Natural killer cell treated with Interleukin-12 subunit alpha and Interleukin-12 subunit beta and Interleukin-15 and Interleukin-18, amount 100 ng/mL, for 72 hours (primary cell): Measurements from ENCODE around the gene DDHD1. TPM values are rescaled to one million over a fixed set of nuclear protein-coding genes. Genes with fewer than 3 reads are reported as not detected.
"Not testable (repeated sequence)": the region's sequence is repeated elsewhere in the genome, so short reads cannot be mapped to it uniquely, and the experiment has no call there.

Source experiments
- ATAC-seq, 2 donors: fragments of 150-1000 bp; cut with Tn5 transposase in 1 of 2; sonication (Bioruptor Pico), chemical (Tn5 transposase) in 1 of 2; 2 replicates each; pipeline ENCODE4 v1.10.0; 2021
- DNase-seq: peaks from one replicate; pipeline ENCODE4 v3.0.0; 2022; ENCODE audit warnings: low spot score
- H3K27ac Mint-ChIP-seq, 2 donors: 1 replicate in 1 of 2; 2 replicates in 1 of 2; pipeline ENCODE4 v1.8.0; 2022; ENCODE audit warnings: mixed read lengths in 2 of 2, mild to moderate bottlenecking in 1 of 2, moderate library complexity in 1 of 2
- H3K27me3 Mint-ChIP-seq, 2 donors: 1 replicate in 1 of 2; 2 replicates in 1 of 2; pipeline ENCODE4 v1.8.0; 2022; ENCODE audit warnings: mixed read lengths in 2 of 2
- H3K36me3 Mint-ChIP-seq: one replicate; pipeline ENCODE4 v1.8.0; 2022; ENCODE audit warnings: mixed read lengths
- H3K4me1 Mint-ChIP-seq, 2 donors: 1 replicate in 1 of 2; 2 replicates in 1 of 2; pipeline ENCODE4 v1.8.0; 2022; ENCODE audit warnings: low read depth in 2 of 2, mixed read lengths in 2 of 2, mild to moderate bottlenecking in 1 of 2
- H3K4me3 Mint-ChIP-seq: one replicate; pipeline ENCODE4 v1.8.0; 2022; ENCODE audit warnings: mixed read lengths
- H3K9me3 Mint-ChIP-seq: 2 replicates; pipeline ENCODE4 v1.8.0; 2022; ENCODE audit warnings: mixed read lengths
- total RNA-seq, 2 donors: library from RNA; stranded (reverse); gene quantifications; one replicate each; pipeline ENCODE4 v1.2.3, GENCODE V29; 2022

The DDHD1 gene
- total RNA-seq, 2 donors from 2014 or later = 71.3 to 87.5 TPM

DNA sequence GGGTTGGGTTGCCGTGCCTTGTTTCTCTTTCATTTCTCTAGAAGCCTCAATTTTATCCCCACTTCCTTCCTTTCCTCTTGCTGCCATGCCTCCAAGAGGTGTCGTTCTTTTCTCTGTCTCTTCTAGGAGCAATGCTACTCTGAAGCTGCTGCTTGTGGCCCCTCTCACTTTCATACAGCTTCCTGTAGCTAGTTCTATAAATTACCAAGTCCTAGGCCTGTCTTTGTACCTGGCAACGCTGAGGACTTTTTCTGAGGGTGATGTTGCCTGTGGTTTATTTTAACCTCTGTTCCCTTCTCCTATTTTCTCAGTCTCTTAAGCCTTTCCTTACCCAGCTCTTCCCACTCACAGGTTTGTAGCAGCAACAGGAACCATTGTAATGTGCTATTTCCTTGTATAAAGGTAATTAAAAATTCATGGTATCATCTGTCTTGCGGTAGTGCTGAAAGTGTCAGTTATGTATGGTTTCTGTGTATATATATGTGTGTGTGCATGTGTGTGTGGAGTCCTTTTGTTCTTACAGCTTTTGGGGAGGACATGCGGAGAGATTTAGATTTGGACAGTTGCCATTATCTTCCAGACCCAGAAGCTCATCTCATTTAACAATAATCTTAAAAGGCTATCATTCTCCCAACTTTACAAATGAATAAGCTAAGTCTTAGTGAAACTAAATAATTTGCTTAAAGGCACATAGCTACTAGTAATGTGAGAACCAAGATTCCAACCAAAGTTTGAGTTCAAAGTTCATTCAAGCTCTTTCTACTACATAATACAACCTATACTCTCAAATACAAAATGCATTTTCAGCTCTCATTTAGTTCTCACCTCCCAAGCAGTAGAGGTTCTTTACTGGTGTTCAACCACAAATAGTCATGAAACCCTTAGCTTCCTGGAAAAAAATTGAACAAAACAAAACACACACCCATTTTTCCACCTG is 43.8 kb downstream of the DDHD1 start:
- no peaks in the 10 kb centered on the region for H3K36me3 Mint-ChIP-seq
- no peaks in the 10 kb centered on the region for H3K27me3 Mint-ChIP-seq
- DNase-seq = peak; percentile 70
- no peak overlapping the region for H3K4me3 Mint-ChIP-seq
- no peak overlapping the region for H3K27ac Mint-ChIP-seq
- ATAC-seq = peak; percentile 89 to 92
- peaks cover 9 to 17% of the 10 kb centered on the region in 2 donors for H3K4me1 Mint-ChIP-seq
- H3K9me3 Mint-ChIP-seq = no peaks in the 10 kb centered on the region

DNA sequence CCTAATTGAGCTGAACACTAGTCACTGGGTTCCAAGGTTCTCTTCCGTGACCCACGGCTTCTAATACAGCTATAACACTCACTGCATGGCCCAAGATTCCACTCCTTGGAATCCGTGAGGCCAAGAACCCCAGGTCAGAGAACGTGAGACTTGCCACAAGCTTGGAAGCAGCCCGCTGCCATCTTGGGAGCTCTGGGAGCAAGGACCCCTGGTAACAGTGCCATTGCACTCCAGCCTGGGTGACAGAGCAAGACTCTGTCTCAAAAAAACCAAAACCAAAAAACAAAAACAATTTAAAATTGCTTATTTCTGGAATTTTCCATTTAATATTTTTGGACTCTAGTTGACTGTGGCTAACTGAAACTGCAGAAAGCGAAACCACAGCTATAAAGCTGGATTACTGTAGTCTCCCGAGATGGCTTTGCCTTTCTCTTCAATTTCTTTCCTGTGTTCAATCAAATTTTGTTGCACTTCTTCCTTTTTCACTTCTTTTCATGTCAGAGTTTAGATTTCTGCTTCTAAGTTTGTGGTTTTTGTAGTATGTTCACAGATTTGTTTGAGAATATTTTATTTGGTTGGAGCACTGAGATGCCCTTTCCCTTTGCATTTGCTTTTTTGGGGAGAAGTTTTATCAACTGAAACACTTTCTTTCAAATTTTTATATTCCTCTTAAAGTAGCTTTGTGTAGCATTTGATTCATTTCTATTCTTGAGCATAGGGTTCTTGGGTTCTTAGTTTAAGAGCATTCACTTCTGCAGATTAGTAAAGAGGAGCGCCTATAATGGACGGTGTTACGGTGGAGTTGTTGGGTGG is 44.6 kb downstream of the DDHD1 start:
- H3K27me3 Mint-ChIP-seq = no peaks in the 10 kb centered on the region
- H3K36me3 Mint-ChIP-seq = peaks cover 3% of the 10 kb centered on the region
- no peak overlapping the region for H3K27ac Mint-ChIP-seq
- ATAC-seq = peak; percentile 39 to 61
- no peaks in the 10 kb centered on the region for H3K9me3 Mint-ChIP-seq
- no peak for DNase-seq
- H3K4me1 Mint-ChIP-seq = peaks cover 6 to 15% of the 10 kb centered on the region in 2 donors
- H3K4me3 Mint-ChIP-seq = no peak overlapping the region

DNA sequence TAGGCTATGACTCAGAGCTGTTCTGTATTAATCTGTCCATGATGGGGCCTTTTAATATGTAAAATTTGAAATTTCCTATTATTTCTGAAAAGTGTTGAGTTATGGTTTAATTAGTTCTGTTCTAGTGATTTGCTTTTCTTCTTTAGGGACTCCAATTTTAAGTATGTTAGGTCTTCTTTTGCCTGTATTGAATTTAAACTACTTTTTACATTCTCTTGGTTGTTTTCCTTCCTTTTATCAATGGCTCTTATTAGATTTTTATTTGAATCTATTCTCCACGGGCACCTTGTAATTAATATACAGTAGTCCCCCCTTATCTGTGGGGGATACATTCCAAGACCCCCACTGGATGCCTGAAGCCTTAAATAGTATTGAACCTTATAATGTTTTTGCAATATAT is 46.4 kb downstream of the DDHD1 start:
- no peak overlapping the region for H3K27ac Mint-ChIP-seq

DNA sequence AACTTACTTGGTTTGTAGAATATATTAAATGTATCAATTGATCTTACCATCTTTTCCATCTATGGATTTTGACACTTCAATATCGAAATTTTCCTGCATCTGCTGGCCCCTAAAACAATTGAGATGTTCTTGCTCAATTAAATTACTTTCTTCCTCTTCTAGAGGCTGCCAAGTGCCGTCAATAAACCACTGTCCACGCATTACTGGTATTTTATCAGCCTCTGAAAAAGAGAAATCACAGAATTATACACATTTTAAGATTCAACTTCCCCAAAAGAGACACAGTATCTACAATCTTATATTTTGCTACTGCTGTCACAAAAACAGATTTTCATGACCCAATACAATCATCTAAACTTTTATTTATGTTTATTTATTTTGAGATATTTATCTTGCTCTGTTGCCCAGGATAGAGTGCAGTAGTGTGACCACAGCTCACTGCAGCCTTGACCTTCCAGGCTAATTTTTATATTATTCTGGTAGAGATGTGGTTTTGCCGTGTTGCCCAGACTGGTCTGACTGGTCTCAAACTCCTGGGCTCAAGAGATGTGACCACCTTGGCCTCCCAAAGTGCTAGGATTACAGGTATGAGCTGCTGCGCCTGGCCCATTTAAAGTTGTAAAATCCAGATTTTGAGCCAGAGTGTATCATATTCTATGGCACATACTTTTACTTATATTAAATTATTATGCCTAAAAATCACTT is 49.3 kb downstream of the DDHD1 start:
- no peak for ATAC-seq

More for the DNA sequence above, 46.4 kb downstream of the DDHD1 start:
- H3K4me1 Mint-ChIP-seq = peaks cover 6 to 19% of the 10 kb centered on the region in 2 donors
- H3K27me3 Mint-ChIP-seq = no peaks in the 10 kb centered on the region
- ATAC-seq = no peak
- no peak for DNase-seq
- H3K36me3 Mint-ChIP-seq = peaks cover 14% of the 10 kb centered on the region
- no peaks in the 10 kb centered on the region for H3K9me3 Mint-ChIP-seq
- H3K4me3 Mint-ChIP-seq = no peak overlapping the region

DNA sequence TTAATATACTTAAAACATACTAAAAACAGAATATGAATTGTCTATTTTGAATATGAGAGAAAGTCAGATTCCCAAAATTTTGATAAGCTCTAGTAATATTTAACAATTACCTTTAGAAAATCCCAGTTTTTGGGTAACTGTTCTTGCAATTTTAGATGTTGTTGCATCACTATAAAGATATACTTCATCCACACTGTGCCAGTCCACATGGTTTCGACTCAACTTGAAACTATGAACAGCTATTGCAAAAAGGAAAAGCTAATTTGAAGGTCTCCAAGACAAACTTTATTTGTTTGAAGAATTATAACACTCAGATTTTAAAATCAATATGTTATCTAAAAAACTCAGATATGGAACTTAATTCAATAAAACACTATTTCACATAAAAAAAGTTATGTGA is 59.9 kb downstream of the DDHD1 start:
- peaks cover 0 to 8% of the 10 kb centered on the region in 2 donors for H3K4me1 Mint-ChIP-seq
- ATAC-seq = no peak
- DNase-seq = no peak
- H3K9me3 Mint-ChIP-seq = peaks cover 3% of the 10 kb centered on the region
- no peaks in the 10 kb centered on the region for H3K27me3 Mint-ChIP-seq
- H3K36me3 Mint-ChIP-seq = peaks cover 30% of the 10 kb centered on the region
- no peak overlapping the region for H3K27ac Mint-ChIP-seq
- no peak overlapping the region for H3K4me3 Mint-ChIP-seq

More for the DNA sequence above, 49.3 kb downstream of the DDHD1 start:
- H3K27ac Mint-ChIP-seq = no peak overlapping the region
- H3K27me3 Mint-ChIP-seq = no peaks in the 10 kb centered on the region
- no peak for DNase-seq
- H3K9me3 Mint-ChIP-seq = no peaks in the 10 kb centered on the region
- H3K36me3 Mint-ChIP-seq = peaks cover 14% of the 10 kb centered on the region
- no peak overlapping the region for H3K4me3 Mint-ChIP-seq
- peaks cover 6 to 19% of the 10 kb centered on the region in 2 donors for H3K4me1 Mint-ChIP-seq

DNA sequence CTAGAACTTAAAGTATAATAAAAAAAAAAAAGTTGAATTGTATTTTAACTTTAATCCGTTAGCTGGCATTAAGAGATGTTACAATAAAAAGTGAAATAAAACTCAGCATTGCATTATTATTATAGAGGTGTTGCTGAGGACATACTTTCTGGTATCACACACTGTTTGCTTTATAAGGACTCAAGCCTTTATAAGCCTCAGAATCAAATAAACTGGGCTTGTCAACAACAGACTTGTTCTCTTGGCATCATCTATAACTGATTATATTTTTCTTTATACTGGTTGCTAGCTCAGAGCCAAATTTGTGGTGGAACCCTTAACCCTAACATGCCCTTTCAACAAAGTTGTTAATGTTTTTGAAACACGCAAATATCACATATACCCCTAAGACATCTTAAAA is 62.3 kb downstream of the DDHD1 start:
- no peak overlapping the region for H3K27ac Mint-ChIP-seq
- peaks cover 46% of the 10 kb centered on the region for H3K36me3 Mint-ChIP-seq
- no peak for ATAC-seq
- H3K27me3 Mint-ChIP-seq = no peaks in the 10 kb centered on the region
- peaks cover 6% of the 10 kb centered on the region for H3K9me3 Mint-ChIP-seq
- H3K4me1 Mint-ChIP-seq = peaks cover 14 to 21% of the 10 kb centered on the region in 2 donors
- no peak for DNase-seq
- H3K4me3 Mint-ChIP-seq = no peak overlapping the region

DNA sequence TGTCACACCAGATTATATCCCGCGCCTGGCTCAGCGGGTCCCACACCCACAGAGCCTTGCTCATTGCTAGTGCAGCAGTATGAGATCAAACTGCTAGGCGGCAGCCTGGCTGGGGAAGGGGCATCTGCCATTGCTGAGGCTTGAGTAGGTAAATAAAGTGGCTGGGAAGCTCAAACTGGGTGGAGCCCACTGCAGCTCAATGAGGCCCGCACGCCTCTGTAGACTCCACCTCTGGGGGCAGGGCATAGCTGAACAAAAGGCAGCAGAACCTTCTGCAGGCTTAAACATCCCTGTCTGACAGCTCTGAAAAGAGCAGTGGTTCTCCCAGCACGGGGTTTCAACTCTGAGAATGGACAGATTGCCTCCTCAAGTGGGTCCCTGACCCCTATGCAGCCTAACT is 68.2 kb downstream of the DDHD1 start:
- ATAC-seq, DNase-seq, H3K9me3 Mint-ChIP-seq, H3K27ac Mint-ChIP-seq, H3K27me3 Mint-ChIP-seq, H3K4me3 Mint-ChIP-seq: not testable (repeated sequence)
- Mint-ChIP-seq H3K4me1 (peaks cover 24 to 25% of the 10 kb centered on the region in 2 donors), H3K36me3 (peaks cover 48% of the 10 kb centered on the region)

DNA sequence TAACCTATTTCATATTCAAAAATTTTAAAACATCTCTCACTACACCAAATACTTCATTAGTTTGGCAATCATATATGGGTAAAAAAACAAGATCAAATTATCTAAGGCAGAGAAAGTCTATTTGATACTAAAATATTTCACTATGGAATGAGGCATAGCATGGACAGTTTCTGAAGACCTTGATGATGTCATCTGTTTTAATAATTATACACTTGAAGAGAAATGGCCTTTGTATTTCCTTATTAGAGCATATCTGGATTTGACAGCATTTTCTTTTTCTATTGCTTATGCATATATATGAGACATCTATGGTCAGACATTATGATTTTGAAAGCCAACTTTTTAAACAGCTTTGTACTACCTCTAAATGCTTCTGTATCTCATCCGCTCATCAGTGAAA is 88.6 kb downstream of the DDHD1 start:
- Mint-ChIP-seq H3K4me1 (peaks cover 8% of the 10 kb centered on the region in 2 donors), H3K4me3 (no peak overlapping the region), H3K36me3 (peaks cover 15% of the 10 kb centered on the region), H3K27me3 (no peaks in the 10 kb centered on the region), H3K27ac (peak overlapping the region in 1 of 2 donors; percentile 47), H3K9me3 (no peaks in the 10 kb centered on the region)
- no peak for ATAC-seq
- DNase-seq = no peak

DNA sequence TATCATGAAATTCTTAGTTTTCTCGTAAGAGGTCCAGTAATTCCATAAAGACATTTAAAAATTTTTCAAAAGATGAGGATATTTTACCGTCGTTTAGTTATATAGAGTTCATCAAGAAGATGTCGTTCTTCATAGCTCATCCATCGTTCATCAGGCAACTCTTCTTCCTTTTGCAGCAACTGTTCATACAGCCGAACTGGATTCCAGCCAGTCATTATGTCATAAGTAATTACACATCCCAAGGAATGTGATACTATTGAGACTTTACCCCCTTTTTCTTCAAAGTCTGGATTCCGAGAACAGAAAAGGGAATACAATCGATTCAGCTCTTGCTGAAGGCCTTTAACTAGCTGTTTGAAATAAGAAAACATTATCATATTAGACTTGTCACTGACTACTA is 90.3 kb downstream of the DDHD1 start:
- H3K4me1 Mint-ChIP-seq = peaks cover 8% of the 10 kb centered on the region in 2 donors
- no peaks in the 10 kb centered on the region for H3K27me3 Mint-ChIP-seq
- H3K36me3 Mint-ChIP-seq = peaks cover 6% of the 10 kb centered on the region
- DNase-seq = no peak
- H3K27ac Mint-ChIP-seq = no peak overlapping the region
- no peak overlapping the region for H3K4me3 Mint-ChIP-seq
- ATAC-seq = no peak
- H3K9me3 Mint-ChIP-seq = no peaks in the 10 kb centered on the region

DNA sequence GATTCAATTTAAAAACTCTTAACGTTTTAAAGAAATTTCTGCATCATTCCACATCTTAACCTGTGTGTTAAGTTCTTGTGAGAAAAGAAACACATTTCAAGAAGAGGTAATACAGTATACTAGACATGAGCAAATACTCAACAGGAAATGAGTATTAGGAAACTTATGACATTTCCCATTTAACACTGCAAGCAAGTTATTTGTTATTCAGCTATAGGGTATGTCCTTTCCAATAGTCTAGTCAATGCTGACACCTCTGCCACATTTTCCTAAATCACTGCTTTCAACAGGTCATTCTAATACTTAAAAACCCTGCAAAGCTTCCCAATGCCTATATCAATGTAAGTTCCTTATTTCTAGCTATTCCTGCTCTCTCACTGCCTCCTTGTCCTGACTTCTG is 93.1 kb downstream of the DDHD1 start:
- H3K27ac Mint-ChIP-seq = no peak overlapping the region
- H3K4me1 Mint-ChIP-seq = peaks cover 9 to 12% of the 10 kb centered on the region in 2 donors
- H3K9me3 Mint-ChIP-seq = no peaks in the 10 kb centered on the region
- DNase-seq (no peak), ATAC-seq (peak; percentile 52 to 55)
- no peaks in the 10 kb centered on the region for H3K27me3 Mint-ChIP-seq
- peaks cover 6% of the 10 kb centered on the region for H3K36me3 Mint-ChIP-seq
- no peak overlapping the region for H3K4me3 Mint-ChIP-seq

DNA sequence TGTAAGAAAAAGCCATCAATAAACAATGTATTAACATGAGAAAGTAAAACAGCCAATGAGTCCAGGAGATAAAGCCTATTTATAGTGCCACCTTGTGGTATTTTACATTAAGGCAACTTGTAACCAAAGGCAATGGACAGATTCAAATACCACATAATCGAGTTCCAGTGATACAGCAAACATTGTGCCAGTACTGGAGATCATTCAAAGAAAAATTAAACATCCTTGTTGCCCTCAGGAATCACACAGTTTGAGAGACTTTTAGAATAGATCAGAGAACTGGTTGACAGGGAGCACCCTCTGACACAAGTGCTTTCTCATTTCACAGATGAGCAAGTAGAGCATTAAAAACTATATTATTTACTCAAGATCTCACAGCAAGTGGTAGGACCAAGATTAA is 98.1 kb downstream of the DDHD1 start:
- H3K4me3 Mint-ChIP-seq = no peak overlapping the region
- H3K27me3 Mint-ChIP-seq = no peaks in the 10 kb centered on the region
- peaks cover 2 to 8% of the 10 kb centered on the region in 2 donors for H3K4me1 Mint-ChIP-seq
- H3K9me3 Mint-ChIP-seq = no peaks in the 10 kb centered on the region
- peaks cover 10% of the 10 kb centered on the region for H3K36me3 Mint-ChIP-seq
- no peak overlapping the region for H3K27ac Mint-ChIP-seq
- DNase-seq (no peak), ATAC-seq (no peak)

DNA sequence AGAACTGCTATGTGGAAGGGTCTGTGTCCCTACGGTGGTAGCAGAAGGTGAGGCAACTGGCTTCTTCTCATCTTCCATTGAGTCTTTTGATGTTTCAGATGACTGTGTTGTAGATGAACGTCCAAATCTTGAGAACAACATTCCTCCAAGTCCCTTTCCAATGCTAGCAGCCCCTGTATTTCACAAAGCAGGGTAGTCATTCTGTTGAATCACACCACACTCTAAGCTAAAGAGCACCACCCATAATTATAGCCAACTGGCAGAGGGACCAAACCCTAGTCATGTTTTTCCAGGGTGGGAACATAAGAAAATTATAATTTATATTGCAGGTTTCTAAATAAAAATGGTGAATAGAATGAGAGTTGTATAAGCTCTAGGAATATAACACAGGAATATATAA is 98.7 kb downstream of the DDHD1 start:
- no peaks in the 10 kb centered on the region for H3K27me3 Mint-ChIP-seq
- H3K4me3 Mint-ChIP-seq = no peak overlapping the region
- no peaks in the 10 kb centered on the region for H3K9me3 Mint-ChIP-seq
- H3K36me3 Mint-ChIP-seq = peaks cover 10% of the 10 kb centered on the region
- H3K4me1 Mint-ChIP-seq = peaks cover 2 to 8% of the 10 kb centered on the region in 2 donors
- ATAC-seq = no peak
- H3K27ac Mint-ChIP-seq = no peak overlapping the region
- DNase-seq = no peak

DNA sequence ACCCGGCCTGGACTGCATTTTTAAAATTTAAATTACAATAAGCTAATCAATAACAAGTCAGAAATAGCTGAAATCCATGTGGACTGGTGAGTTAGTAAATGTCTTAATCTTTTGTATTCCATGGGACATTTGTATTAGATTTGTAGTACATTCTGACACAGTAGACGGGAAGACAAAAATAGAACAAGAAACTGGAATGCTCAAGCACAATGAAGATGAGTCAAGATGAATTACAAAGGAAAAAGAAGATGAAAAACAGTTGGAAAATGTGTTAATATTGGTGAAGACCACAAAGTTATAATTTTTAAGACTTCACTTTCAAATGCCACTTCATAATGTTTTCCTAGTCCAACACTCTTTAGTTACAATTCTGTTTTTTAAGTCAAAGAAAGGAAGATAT is 104.5 kb downstream of the DDHD1 start:
- DNase-seq (no peak), ATAC-seq (no peak)
- H3K27me3 Mint-ChIP-seq = no peaks in the 10 kb centered on the region
- no peak overlapping the region for H3K27ac Mint-ChIP-seq
- peaks cover 7% of the 10 kb centered on the region for H3K36me3 Mint-ChIP-seq
- H3K4me1 Mint-ChIP-seq = no peaks in the 10 kb centered on the region
- H3K4me3 Mint-ChIP-seq = no peak overlapping the region
- H3K9me3 Mint-ChIP-seq = no peaks in the 10 kb centered on the region
